ENCODE measurements around the gene NOL4.

The NOL4 gene

GRCh38 chr18:34194239-34194638 is 30.5 kb downstream of the NOL4 start:
- DNase-seq, result no peak

- DNase-seq, result no peak
Observed at GRCh38 chr18:34189656-34190435, 34.9 kb downstream of the NOL4 start.

All from SHP77 (cell line).